OCI-LY3 (cell line): Measurements from ENCODE around the gene ENTREP1.

ENCODE experiments used
- CTCF ChIP-seq: fragments of 200-600, 300-600 bp; sonication (generic); IDR thresholded peaks from 2 replicates; pipeline ENCODE4 v1.5.1; 2014; ENCODE audit warnings: antibody characterized with exemption, low read length, low read depth
- EZH2phosphoT487 ChIP-seq: fragments of 200-600 bp; shearing (Covaris generic); IDR thresholded peaks from 2 replicates; pipeline ENCODE4 v1.6.1; 2018; ENCODE audit warnings: antibody characterized with exemption, mixed run types, low read depth

DNA sequence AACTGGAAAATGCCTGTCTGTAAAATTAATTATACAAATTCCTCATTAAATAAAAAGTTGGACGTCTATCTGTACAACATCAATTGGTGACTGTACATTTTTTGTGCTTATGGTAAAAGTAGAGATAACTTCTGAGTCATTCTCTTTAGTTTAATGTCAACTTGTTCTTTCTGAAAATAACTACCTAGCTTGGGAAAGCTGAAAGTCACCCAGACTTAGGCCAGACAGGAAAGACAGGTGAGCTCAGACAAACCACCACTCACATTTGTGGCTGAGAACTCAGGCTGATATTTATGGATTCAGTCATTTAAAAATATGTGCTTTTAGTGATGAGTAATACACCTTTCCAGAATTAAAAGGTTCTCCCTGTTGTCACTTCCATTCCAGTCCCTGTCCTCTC lies 31.9 kb upstream of the ENTREP1 start:
- TF ChIP-seq CTCF (no peak), EZH2phosphoT487 (no peak)
